Activated CD8-positive, alpha-beta memory T cell treated with anti-CD3 and anti-CD28 coated beads, Interleukin-2, amount 50 U/mL, for 48 hours (primary cell): ENCODE measurements around the gene ZNF841.
"Not testable (repeated sequence)": the region's sequence is repeated elsewhere in the genome, so short reads cannot be mapped to it uniquely, and the experiment has no call there.

Experiments
- DNase-seq: peaks from one replicate; pipeline ENCODE4 v3.0.0-alpha.2; 2020

ZNF841 gene

DNA sequence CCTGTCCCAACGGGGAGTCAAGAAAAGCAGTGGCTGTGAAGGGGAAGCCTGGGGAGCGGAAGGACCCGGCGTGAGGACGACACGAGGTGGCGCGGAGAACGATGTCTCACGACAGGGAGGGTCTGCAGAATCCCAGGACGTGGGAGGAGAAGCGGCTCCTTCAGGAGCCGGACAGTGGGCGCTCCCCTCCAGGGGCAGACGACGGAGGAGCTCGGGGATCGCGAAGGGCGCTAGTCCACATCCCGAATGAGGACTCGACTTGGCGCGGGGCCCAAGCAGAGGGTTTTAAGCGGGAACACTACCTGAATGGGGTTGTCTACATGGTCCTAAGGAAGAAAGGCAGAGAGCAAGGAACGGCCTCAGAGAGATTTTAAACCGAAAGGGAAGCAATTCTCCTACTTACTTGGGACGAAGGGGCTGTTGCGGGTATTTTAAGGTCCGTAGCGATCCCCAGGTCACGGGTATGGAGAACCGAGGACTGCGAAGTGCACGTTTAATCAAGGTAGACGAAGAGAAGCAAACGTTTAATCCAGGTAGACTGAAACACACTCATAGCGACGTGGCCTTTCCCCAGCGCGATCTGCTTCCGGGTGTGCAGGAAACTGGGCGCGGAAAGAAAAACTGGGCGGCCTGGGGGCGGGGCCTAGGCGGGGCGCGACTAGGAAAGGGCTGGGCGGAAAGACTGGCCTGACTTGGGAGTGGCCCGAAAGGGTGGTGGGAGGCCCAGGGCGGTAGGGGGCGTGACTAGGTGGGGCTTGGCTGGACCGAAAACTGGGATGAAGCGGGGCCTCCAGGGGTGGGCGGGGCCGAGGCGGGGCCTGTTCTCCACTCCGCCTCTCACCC is at the start of gene ZNF841:
TSS of gene ZNF841 (minus strand) at position 594 of the 843 bp plus-strand sequence. CDS start 10,964 bp downstream, outside the sequence.
- DNase-seq, result peak; percentile 92

DNA sequence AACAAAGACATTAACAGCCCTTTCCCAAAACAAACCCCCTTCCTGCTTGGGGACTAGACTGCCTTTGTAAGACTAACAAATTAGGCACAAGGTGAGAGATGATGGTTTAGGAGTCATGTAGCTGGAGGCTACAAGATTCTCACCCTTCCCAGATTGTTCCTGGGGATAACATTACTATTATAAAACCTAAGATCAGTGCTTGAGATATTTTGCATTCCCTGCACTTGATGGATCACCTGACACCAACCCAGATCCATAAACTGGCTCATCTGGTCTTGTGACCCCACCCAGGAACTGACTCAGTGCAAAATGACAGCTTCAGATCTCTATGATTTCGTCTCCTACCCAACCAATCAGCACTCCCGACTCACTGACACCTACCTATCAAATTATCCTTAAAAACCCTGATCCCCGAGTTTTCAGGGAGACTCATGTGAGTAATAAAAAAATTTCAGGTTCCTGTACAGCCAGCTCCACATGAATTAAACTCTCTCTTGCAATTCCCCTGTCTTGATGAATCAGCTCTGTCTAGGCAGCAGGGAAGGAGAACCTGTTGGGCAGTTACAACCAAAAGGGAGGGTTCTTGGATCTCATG is 46.5 kb upstream of the ZNF841 start:
- no peak for DNase-seq

DNA sequence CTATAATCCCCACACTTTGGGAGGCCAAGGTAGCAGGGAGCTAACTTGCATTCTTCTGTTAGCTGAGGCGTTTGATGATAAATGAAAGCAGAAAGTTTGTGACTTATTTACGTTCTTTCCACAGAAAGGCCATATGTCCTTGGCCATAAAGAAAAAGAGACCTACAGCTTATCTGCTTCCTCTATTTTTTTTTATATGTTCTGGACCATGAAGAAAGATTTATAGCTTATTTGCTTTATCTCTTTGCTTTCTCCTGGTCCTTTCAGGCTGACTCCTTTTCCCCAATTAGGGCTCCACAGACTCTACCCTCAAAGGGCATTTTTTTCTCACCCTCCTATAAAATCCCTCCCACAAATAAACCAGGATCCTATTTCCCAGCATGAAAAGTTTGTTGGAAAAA is 45.6 kb upstream of the ZNF841 start:
- no peak for DNase-seq

DNA sequence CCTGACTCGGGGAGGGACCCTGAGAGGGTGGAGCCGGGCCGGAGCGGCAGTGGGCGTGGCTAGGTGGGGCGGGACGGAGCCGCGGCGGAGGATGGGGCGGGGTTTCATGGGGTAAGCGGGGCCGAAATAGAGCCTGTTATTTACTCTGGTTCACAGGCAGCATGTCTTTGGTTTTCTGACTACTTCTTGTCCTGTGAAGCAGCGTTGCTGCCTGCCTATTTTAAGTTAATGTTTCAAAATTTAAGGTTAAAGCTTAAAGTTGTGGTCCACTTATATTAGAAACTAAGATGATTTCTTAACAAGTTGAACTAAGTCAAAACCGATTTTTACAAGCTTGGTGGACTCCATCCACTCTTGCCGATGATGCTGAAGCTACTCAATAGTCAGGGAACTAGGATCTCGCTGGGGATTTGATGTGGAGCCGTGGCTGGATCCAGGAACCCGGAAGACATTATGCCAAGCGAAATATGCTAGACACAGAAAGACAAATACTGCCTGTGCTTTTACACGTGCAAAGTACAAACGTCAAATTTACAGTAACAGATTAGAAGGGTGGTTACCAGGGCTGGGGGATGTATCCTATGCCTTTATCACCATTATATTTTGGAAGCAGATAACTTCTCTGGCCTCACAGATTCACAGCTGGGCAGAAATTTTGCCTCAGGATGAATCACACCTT is 44.6 kb upstream of the ZNF841 start:
- peak; percentile 98 for DNase-seq

DNA sequence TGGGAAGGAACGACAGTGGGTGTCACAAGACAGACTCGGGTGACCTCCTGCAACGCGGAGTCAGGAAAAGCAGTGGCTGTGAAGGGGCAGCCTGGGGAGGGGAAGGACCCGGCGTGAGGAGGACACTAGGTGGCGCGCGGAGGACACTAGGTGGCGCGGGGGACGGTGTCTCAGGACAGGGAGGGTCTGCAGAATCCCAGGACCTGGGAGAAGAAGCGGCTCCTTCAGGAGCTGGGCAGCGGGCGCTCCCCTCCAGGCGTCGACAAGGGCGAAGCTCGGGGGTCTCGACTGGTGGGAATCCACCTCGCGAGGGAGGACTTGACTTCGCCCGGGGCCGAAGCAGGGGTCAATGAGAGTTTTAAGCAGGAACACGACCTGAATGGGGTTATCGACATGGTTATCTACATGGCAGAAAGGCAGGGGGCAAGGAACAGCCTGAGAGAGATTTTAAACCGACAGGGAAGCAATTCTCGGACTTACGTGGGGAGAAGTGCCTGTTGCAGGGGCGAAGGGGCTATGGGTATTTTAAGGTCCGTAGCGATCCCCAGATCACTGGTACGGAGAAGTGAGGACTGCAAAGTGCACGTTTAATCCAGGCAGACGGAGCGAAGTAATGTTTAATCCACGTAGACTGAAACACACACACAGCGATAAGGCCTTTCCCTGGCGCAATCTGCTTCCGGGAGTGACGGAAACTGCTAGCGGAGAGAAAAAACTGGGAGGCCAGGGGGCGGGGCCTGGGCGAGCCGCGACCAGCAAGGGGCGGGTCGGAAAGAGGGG is 43.9 kb upstream of the ZNF841 start, which contains the start of gene ZNF616:
TSS of gene ZNF616 (minus strand) at position 687 of the 780 bp plus-strand sequence. CDS start 9,426 bp downstream, outside the sequence.
- DNase-seq, result peak; percentile 86

DNA sequence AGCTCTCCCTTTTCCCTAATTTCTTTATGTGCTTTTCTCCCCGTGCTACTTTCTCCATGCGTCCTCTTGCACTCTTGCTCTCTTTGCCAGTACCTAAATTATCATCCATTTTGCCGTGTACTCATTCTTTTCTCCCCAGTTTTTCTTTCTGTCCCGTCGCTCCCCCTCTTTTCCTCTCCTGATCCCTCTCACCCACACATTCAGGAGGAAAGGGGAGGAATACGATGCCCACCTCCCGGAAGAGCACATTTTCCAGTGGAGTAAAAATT is 43.4 kb upstream of the ZNF841 start:
- DNase-seq, result no peak

DNA sequence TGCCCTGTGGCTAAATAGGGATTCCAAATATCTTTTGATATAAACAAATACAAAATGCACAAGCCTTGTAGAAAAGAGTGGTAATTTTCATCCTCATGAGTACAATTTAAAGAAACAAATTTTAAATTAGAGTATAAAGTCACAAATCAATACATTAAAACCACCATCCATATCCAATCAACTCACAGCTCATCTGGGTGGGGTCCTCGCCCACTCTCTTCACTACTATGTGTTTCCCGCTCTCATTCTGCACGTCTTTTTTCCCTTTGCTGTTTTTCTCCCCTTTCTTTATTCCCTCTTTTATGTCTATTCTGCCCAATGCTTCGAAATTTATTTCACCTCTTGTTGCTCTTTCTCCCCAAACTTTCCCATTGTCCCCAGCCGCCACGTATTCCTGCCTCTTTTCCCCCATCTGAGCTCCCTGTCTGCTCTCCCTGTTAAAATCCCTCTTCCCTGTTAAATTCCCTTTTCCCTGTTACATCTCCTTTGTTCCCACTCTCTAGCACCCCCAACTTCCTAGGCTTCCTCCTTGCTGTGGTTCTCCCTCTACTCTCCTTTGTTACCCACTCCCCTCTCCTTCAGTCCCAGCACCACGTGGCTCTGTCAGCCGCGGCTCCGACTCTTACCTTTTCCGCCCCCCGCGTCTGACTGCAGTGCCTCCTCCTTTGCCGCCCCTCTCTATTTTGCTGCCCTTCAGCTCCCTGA is 42.9 kb upstream of the ZNF841 start:
- peak; percentile 68 for DNase-seq

DNA sequence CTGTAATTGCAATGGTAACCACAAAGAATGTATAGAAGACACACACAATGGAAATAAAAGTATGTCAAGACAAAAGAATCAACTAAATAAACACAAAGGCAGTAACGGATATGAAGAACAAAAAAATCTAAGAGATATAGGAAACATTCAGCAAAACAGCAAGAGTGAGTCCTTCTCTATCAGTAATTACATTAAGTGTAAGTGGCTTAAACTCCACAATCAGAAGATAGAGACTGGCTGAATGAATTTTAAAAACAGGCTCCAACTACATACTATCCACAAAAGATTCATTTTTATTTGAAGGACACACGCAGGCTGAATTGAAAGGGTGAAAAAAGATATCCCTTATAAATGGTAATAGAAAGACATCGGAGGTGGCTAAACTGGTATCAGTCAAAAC is 24.7 kb upstream of the ZNF841 start:
- no peak for DNase-seq

DNA sequence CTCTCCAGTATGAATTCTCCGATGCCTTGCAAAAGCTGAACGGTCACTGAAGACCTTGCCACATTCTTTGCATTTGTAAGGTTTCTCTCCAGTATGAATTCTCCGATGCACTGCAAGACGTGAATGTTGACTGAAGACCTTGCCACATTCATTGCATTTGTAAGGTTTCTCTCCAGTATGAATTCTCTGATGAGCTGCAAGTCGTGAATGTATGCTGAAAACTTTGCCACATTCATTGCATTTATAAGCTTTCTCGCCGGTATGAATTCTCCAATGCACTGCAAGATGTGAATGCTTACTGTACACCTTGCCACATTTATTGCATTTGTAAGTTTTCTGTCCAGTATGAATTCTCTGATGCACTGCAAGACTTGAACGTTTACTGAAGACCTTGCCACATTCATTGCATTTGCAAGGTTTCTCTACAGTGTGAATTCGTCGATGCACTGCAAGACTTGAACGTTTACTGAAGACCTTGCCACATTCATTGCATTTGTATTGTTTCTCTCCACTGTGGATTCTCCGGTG is 20.0 kb upstream of the ZNF841 start:
- DNase-seq, result no peak

DNA sequence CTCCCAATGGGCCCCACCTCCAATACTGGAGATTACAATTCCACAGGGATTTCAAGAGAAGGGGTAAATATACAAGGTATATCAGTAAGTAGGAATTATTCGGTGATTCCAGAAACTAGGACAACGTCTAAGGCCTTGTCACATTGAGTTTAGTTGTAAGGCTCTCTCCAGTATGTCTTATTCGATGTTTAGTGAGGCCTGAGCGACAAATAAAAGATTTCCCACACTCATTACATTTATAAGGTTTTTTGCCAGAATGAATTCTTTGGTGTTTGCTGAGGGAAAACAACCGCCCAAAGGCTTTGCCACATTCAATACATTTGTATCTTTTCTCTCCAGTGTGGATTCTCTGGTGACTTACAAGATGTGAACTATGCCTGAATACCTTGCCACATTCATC is 19.1 kb upstream of the ZNF841 start:
- no peak for DNase-seq

DNA sequence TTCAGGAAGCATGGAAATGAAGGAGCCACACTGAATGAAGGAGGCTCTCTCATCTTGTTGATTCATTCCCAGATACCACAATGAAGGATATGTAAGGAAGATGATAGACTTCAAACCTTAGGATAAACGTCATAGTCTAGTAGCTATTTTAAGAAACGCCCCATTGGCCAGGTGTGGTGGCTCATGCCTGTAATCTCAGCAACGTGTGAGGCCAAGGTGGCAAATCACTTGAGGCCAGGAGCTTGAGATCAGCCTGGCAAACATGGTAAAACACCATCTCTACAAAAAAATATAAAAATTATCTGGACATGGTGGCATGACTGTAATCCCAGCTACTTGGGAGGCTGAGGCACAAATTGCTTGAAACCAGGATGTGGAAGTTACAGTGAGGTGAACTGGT is 17.1 kb upstream of the ZNF841 start:
- no peak for DNase-seq

DNA sequence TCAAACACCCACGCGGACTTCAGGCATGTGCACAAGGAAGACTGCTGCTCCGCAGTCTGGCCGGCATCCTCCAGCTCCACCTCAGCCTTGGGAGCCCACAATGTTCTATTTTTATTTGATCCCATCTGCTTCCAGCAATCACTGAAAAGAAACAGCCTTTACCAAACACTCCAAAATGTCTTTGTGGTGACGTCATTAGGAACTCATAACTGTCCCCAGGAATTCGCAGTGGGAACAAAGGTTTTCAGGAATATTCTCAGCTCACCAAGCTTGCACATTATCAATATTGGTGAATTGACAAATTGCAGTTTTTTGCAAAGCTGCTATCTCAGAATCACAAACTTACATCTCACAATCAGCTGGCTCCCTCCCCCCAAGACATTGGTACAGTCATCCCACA is 15.2 kb upstream of the ZNF841 start:
- no peak for DNase-seq

DNA sequence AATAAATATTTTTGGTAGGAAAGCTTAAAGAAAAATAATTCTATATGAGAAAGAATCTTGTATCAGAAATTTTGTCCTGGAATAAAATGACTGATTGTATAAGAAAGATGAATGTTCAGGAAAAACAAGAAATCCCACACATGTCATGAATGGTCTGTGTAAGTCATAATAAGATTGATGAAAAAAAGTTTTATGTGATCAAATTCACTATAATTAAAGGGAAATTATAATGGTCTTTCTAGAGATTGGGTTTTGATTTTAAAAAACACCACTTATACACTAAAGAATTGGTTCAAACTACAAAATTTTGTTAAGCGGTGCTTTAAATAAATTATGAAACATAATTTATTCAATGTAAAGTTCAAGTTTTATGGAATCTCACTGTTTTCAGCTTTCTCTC is 7.2 kb upstream of the ZNF841 start:
- DNase-seq, result no peak

DNA sequence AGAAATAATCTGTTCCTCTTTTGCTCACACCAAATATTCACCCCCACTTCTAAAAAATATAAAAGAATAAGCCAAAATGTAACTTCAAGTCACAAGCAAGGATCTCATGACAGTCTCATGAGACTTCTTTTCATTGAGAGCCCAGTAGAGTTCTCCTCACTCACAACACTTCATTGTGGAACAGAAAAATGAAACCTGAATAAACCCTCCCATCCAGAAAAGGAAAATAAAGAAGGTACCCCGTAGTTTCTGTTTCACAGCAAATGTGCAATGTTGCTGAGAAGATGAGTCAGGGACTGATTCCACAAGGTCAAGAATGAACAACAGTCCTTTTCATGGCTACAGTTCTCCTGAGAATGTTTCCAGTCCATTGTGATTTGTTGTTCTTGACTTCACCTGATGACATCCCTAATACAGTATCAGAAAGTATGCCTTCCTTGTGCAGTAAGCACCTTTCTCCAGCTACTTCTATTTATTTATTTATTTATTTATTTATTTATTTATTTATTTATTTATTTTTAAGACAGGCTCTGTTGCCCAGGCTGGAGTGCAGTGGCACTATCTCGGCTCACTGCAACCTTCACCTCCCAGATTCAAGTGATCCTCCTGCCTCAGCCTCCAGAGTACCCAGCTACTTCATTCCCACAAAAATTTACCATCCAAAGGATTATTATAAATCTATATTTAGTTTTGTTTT is 6.4 kb upstream of the ZNF841 start:
- no peak for DNase-seq

DNA sequence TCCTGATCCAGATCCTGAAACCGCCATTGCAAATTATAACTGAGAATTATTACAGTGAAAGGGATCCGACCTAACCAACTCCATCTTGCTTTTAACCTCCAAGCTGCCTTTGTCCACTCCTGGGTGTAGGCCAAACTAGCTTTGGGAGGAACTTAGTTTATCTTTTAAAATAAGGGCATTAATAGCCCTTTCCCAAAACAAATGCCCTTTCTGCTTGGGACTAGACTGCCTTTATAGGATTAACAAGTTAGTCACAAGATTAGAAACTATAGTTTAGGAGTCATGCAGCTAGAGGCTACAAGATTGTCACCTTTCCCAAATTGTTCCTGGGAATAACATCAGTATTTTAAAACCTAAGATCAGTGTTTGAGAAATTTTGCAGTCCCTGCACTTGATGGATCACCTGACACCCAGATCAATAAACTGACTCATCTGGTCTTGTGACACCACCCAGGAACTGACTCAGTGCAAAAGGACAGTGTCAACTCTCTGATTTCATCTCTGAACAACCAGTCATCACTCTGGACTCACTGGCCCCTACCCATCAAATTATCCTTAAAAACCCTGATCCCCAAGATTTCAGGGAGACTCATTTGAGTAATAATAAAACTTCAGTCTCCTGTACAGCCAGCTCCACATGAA is 4.1 kb upstream of the ZNF841 start:
- DNase-seq, result no peak

DNA sequence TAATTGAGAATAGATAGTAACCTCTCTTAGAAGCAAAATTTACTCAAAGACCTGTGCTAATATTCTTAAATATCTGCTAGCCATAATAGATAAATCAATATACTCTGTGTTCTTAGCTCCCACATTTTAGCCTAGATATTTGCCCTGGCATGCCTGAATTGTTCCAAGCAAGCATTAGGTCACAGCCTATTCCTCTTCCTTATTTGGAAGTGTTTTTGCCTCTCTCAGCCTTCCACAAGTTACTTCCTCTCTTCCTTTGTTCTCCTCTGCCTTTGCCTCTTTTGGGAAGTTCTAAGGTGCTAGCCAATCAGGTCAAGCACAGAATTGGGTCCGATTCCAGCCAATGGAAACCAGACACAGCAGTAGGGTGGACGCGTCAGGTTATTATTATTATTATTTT is 851 bp upstream of the ZNF841 start:
- DNase-seq, result not testable (repeated sequence)

DNA sequence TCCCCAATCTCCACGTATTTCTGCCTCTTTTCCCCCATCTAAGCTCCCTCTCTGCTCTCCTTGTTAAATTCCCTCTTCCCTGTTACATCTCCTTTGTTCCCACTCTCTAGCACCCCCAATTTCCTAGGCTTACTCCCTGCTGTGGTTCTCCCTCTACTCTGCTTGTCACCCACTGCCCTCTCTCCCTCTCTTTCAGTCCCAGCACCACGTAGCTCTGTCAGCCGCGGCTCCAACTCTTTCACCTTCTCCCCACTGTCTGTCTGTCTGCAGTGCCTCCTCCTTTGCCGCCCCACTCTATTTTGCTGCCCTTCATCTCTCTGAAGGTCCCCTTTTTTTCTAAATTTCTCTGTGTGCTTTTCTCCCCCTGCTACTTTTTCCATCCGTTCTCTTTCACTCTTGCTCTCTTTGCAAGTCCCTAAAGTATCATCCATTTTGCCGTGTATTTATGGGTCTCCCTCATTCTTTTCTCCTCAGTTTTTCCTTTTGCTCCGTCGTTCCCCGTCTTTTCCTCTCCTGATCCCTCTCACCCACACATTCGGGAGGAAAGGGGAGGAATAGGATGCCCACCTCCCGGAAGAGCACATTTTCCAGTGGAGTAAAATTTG is 937 bp downstream of the ZNF841 start:
- DNase-seq, result no peak

DNA sequence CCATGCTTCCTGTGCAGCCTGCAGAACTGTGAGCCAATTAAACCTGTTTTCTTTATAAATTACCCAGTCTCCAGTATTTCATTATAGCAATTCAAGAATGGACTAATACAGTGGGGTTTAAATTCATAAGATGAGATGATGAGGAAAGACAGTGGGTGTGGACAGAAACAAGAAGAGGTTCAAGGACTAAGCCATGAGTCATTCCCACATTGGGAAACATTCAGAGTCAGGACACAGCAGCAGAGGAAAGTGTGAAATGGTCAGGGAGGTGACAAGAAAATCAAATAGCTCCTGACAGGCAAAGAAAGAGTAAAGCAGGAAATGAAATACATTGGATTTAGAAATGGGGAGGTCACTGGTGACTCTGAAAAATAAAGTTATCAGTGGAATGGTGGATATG is 9.1 kb downstream of the ZNF841 start:
- DNase-seq, result no peak

DNA sequence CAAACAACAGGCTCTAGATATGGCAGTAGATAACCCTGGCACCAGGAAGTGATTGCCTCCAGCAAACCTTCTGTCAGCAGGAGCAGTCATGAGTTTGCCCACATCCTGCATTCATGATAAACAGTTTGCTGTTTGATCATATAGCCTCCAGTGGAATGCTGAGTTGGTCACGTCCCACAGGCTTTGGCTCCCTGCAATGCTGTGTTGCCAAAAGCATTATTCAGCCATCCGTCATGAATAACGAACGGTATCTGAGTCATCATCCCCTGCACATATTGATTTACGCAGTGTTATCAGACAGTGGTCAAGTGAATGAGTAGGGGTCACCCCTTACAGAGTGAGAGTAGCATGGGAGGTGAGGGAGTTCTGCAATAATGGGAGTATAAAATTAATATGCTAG is 25.1 kb downstream of the ZNF841 start:
- DNase-seq, result no peak

DNA sequence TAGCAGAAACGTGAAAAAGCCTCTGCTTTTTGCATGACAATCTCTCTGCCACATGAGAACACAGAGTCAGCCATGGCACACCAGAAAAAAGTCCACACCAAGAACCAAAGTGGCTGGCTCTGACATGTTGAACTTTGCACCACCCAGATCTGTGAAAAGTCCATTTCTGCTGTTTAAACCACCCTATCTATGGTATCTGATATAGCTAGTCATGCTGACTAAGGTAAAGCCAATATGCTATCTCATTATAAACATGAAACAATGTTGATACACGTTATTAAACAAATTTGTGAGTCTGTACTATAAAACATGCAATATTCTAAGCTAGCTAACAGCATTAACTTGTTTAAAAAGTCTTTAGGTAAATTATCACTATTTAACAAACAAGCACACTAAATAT is 25.9 kb downstream of the ZNF841 start:
- DNase-seq, result no peak
